H1 (cell line): ENCODE results near the gene OR1D2. TPM values are rescaled to one million over a fixed set of nuclear protein-coding genes. Genes with fewer than 3 reads are reported as not detected.

Experiments
- CTCF ChIA-PET: fragments of 300-600 bp; sonication (Branson Sonifier 250); formaldehyde crosslinking; loops from one replicate; lab custom pipeline; 2021; ENCODE audit not compliant: partially characterized antibody; lab: Charles Lee
- POLR2A ChIA-PET: fragments of 300-600 bp; sonication (Branson Sonifier 250); formaldehyde crosslinking; loops from one replicate; lab custom pipeline; 2021; ENCODE audit warnings: inconsistent platforms; ENCODE audit not compliant: partially characterized antibody; lab: Charles Lee
- DNase-seq, 2 experiments: peaks; one replicate each; pipeline versions ENCODE4 v3.0.0 to v3.0.0-alpha.2; 2010 to 2022; ENCODE audit warnings: low spot score in 2 of 2, low read depth in 1 of 2, mixed read lengths in 1 of 2
- FAIRE-seq: peaks from 2 replicates; lab custom pipeline; 2011; peaks lifted over from hg19 to GRCh38; lab: Jason Lieb, UNC
- H2AFZ ChIP-seq: 2 replicates; pipeline ENCODE4 v1.8.1; 2012; ENCODE audit warnings: low read length, inconsistent platforms
- H2AK5ac ChIP-seq: 2 replicates; pipeline ENCODE4 v1.6.1; 2013; ENCODE audit warnings: low read depth, low read length
- H2BK120ac ChIP-seq: replicated peaks from 2 replicates; pipeline ENCODE3; 2013; ENCODE audit warnings: low read depth, low read length, inconsistent platforms
- H2BK12ac ChIP-seq: 2 replicates; pipeline ENCODE4 v1.6.1; 2013; ENCODE audit warnings: low read depth, low read length
- H2BK15ac ChIP-seq: 2 replicates; pipeline ENCODE4 v1.6.1; 2013; ENCODE audit warnings: low read length
- H2BK20ac ChIP-seq: 2 replicates; pipeline ENCODE4 v1.6.1; 2013; ENCODE audit warnings: low read length
- H2BK5ac ChIP-seq: 2 replicates; pipeline ENCODE4 v1.6.1; 2013; ENCODE audit warnings: low read depth, low read length
- H3K14ac ChIP-seq: 2 replicates; pipeline ENCODE4 v1.6.1; 2013; ENCODE audit warnings: inconsistent platforms; ENCODE audit not compliant: insufficient read length
- H3K18ac ChIP-seq: 2 replicates; pipeline ENCODE4 v1.6.1; 2013; ENCODE audit warnings: low read length; ENCODE audit errors: extremely low read depth
- H3K23ac ChIP-seq: 2 replicates; pipeline ENCODE4 v1.6.1; 2013; ENCODE audit warnings: inconsistent platforms; ENCODE audit not compliant: insufficient read length
- H3K23me2 ChIP-seq: 2 replicates; pipeline ENCODE4 v1.6.1; 2013; ENCODE audit warnings: low read depth, low read length
- H3K27ac ChIP-seq: 2 replicates; pipeline ENCODE4 v1.6.1; 2011; ENCODE audit warnings: low read depth, low read length, inconsistent platforms
- H3K27me3 ChIP-seq, 4 experiments: replicated peaks in 1 of 4; 1 replicate in 1 of 4; 2 replicates in 3 of 4; pipeline versions ENCODE4 v1.6.1 to v1.8.1; 2011 to 2013; ENCODE audit warnings: low read length in 3 of 4, mild to moderate bottlenecking in 3 of 4, inconsistent platforms in 2 of 4, mixed read lengths in 2 of 4, moderate library complexity in 1 of 4; ENCODE audit not compliant: control insufficient read depth in 3 of 4, insufficient read depth in 3 of 4; ENCODE audit errors: extremely low read depth in 1 of 4
- H3K36me3 ChIP-seq, 4 experiments: 2 replicates each; pipeline versions ENCODE4 v1.6.1 to v1.8.1; 2011 to 2013; ENCODE audit warnings: mild to moderate bottlenecking in 4 of 4, low read length in 3 of 4, moderate library complexity in 2 of 4, control low read depth in 1 of 4, inconsistent platforms in 1 of 4; ENCODE audit not compliant: insufficient read depth in 4 of 4, control insufficient read depth in 2 of 4
- H3K4ac ChIP-seq: replicated peaks from 2 replicates; pipeline ENCODE3; 2013; ENCODE audit warnings: low read length, low read depth, mixed read lengths, inconsistent platforms; ENCODE audit not compliant: insufficient read length
- H3K4me1 ChIP-seq, 4 experiments: replicated peaks in 1 of 4; 1 replicate in 1 of 4; 2 replicates in 3 of 4; pipeline versions ENCODE4 v1.6.1 to v1.8.1; 2011 to 2013; ENCODE audit warnings: low read length in 3 of 4, inconsistent platforms in 2 of 4, mixed read lengths in 1 of 4; ENCODE audit not compliant: insufficient read depth in 4 of 4, control insufficient read depth in 3 of 4
- H3K4me2 ChIP-seq, 2 experiments: 2 replicates each; pipeline versions ENCODE4 v1.6.1 to v1.8.1; 2011 to 2013; ENCODE audit warnings: low read depth in 2 of 2, low read length in 2 of 2, control low read depth in 1 of 2, inconsistent platforms in 1 of 2, mild to moderate bottlenecking in 1 of 2; ENCODE audit not compliant: insufficient read depth in 1 of 2
- H3K4me3 ChIP-seq, 4 experiments: fragments of 200-600, 300-600 bp in 1 of 4; sonication (generic), shearing (Covaris generic), sonication (Bioruptor Twin) in 1 of 4; 2 replicates each; pipeline versions ENCODE4 v1.5.1 to v1.8.1; 2011 to 2016; ENCODE audit warnings: low read length in 4 of 4, low read depth in 3 of 4, control low read depth in 2 of 4, inconsistent platforms in 2 of 4, mild to moderate bottlenecking in 2 of 4, mixed read lengths in 1 of 4, moderate library complexity in 1 of 4; ENCODE audit not compliant: insufficient read depth in 2 of 4; ENCODE audit errors: extremely low read depth in 1 of 4
- H3K56ac ChIP-seq: replicated peaks from 2 replicates; pipeline ENCODE3; 2013; ENCODE audit warnings: low read depth, mild to moderate bottlenecking, mixed read lengths, low read length, inconsistent platforms; ENCODE audit not compliant: insufficient read length
- H3K79me1 ChIP-seq: 2 replicates; pipeline ENCODE4 v1.6.1; 2013; ENCODE audit warnings: low read depth, low read length, control low read depth
- H3K79me2 ChIP-seq, 2 experiments: 2 replicates each; pipeline versions ENCODE4 v1.6.1 to v1.8.1; 2012 to 2013; ENCODE audit warnings: low read length in 2 of 2, mild to moderate bottlenecking in 2 of 2, inconsistent platforms in 1 of 2; ENCODE audit not compliant: insufficient read depth in 2 of 2, control insufficient read depth in 1 of 2
- H3K9ac ChIP-seq, 4 experiments: replicated peaks in 1 of 4; 1 replicate in 1 of 4; 2 replicates in 3 of 4; pipeline versions ENCODE4 v1.6.1 to v1.8.1; 2011 to 2013; ENCODE audit warnings: low read depth in 3 of 4, low read length in 3 of 4, control low read depth in 2 of 4, mild to moderate bottlenecking in 2 of 4, moderate library complexity in 2 of 4, inconsistent platforms in 1 of 4; ENCODE audit errors: extremely low read depth in 1 of 4
- H3K9me3 ChIP-seq, 2 experiments: 2 replicates each; pipeline versions ENCODE4 v1.6.1 to v1.8.1; 2012 to 2013; ENCODE audit warnings: mild to moderate bottlenecking in 2 of 2, moderate library complexity in 2 of 2, control low read depth in 1 of 2, inconsistent platforms in 1 of 2, low read depth in 1 of 2, low read length in 1 of 2, mixed read lengths in 1 of 2; ENCODE audit not compliant: insufficient read depth in 2 of 2
- H4K20me1 ChIP-seq, 2 experiments: replicated peaks in 1 of 2; 2 replicates each; pipeline versions ENCODE3 to v1.8.1; 2011 to 2013; ENCODE audit warnings: inconsistent platforms in 2 of 2, low read length in 2 of 2, mild to moderate bottlenecking in 1 of 2; ENCODE audit not compliant: insufficient read depth in 2 of 2, control insufficient read depth in 1 of 2
- H4K5ac ChIP-seq: 2 replicates; pipeline ENCODE4 v1.6.1; 2013; ENCODE audit warnings: low read length, low read depth, mixed read lengths, inconsistent platforms; ENCODE audit not compliant: insufficient read length
- H4K8ac ChIP-seq: 2 replicates; pipeline ENCODE4 v1.8.0; 2013; ENCODE audit warnings: mild to moderate bottlenecking, moderate library complexity, low read length, inconsistent platforms; ENCODE audit not compliant: insufficient read depth; ENCODE audit errors: extremely low read depth
- H4K91ac ChIP-seq: replicated peaks from 2 replicates; pipeline ENCODE3; 2013; ENCODE audit warnings: low read length, mixed read lengths, inconsistent platforms; ENCODE audit not compliant: insufficient read length
- ASH2L ChIP-seq: fragments of 200-600, 300-600 bp; sonication (generic); IDR thresholded peaks from one replicate; pipeline ENCODE4 v1.7.1; 2017; ENCODE audit warnings: low read length
- CBX5 ChIP-seq: fragments of 300-800, 300-1000 bp; sonication (generic); IDR thresholded peaks from 2 replicates; pipeline ENCODE4 v1.7.1; 2016; ENCODE audit warnings: antibody characterized with exemption, low read length, low read depth
- CHD1 ChIP-seq: IDR thresholded peaks from 2 replicates; pipeline ENCODE4 v1.6.1; 2012; ENCODE audit warnings: low read depth, low read length, improper control_type of control experiment
- CREB1 ChIP-seq: IDR thresholded peaks from 2 replicates; pipeline ENCODE4 v1.6.1; 2012; ENCODE audit warnings: inconsistent platforms
- KDM1A ChIP-seq: fragments of 200-600, 300-600 bp; sonication (generic); IDR thresholded peaks from 2 replicates; pipeline ENCODE4 v1.7.1; 2016; ENCODE audit warnings: mild to moderate bottlenecking, low read length, borderline replicate concordance
- KDM5A ChIP-seq: fragments of 200-600 bp; IDR thresholded peaks from 2 replicates; pipeline ENCODE4 v1.7.1; 2012; ENCODE audit warnings: mild to moderate bottlenecking, low read length, inconsistent platforms, mixed read lengths
- POU5F1 ChIP-seq: IDR thresholded peaks from 2 replicates; pipeline ENCODE4 v1.6.1; 2011; ENCODE audit warnings: low read depth, mild to moderate bottlenecking, low read length, moderate library complexity
- TAF7 ChIP-seq: optimal IDR thresholded peaks from 2 replicates; pipeline ENCODE3; 2011; ENCODE audit warnings: low read depth, mild to moderate bottlenecking, inconsistent platforms, low read length, moderate library complexity, borderline replicate concordance
- ZNF274 ChIP-seq: IDR thresholded peaks from 2 replicates; pipeline ENCODE4 v1.7.0; 2012; ENCODE audit warnings: low read length, borderline replicate concordance; ENCODE audit errors: extremely low read depth
- WGBS, 2 experiments: shearing (Covaris generic) in 1 of 2; methylation state at CpG; one replicate each; pipeline versions ENCODE4 v1.1.6 to v1.1.7; 2013 to 2015; ENCODE audit warnings: low lambda C conversion rate in 2 of 2, mixed read lengths in 2 of 2, inconsistent platforms in 1 of 2, low coverage in 1 of 2, missing lambda C conversion rate in 1 of 2; ENCODE audit not compliant: insufficient replicate concordance in 2 of 2, insufficient coverage in 1 of 2, insufficient read length in 1 of 2; ENCODE audit errors: extremely low coverage in 1 of 2, missing lambda C conversion rate in 1 of 2; 5-methylcytosine and 5-hydroxymethylcytosine counted together
- polyA plus RNA-seq, 7 experiments: library from polyadenylated mRNA; depleted of rRNA in 3 of 7; stranded (reverse) in 5 of 7; unstranded in 2 of 7; fragments of >200 nt in 5 of 7; fragments of 200-250 nt in 2 of 7; gene quantifications; 1 replicate in 5 of 7; 2 replicates in 1 of 7; 4 replicates in 1 of 7; pipeline versions ENCODE4 v1.2.1 to v1.2.3, GENCODE V29; 2011 to 2013; ENCODE audit warnings: missing spikeins in 2 of 7, mixed read lengths in 2 of 7
- total RNA-seq: library from RNA; stranded (reverse); fragmentation: NEBNext Ultra II Directional; extraction: Animal tissue kit (Norgen Biotek cat#: 25700); gene quantifications from 2 replicates; pipeline ENCODE4 v1.2.1, GENCODE V29; 2021

The OR1D2 gene
- total and polyA plus RNA-seq, 2 of the 8 experiments (the other 6 are each of a cell fraction or from before 2014, with no cell fraction given) = not detected

GRCh38 chr17:3038941-3039340 is 65.3 kb downstream of the OR1D2 start:
- no peak overlapping the region for H2BK120ac ChIP-seq
- no peak overlapping the region for H3K4ac ChIP-seq
- H2BK5ac ChIP-seq = no peak overlapping the region
- H3K79me1 ChIP-seq = no peaks in the 10 kb centered on the region
- no peak overlapping the region for H3K56ac ChIP-seq
- peaks cover 0 to 2% of the 10 kb centered on the region in 2 experiments for H4K20me1 ChIP-seq
- no peaks in the 10 kb centered on the region for H3K23me2 ChIP-seq
- no peak overlapping the region for H3K14ac ChIP-seq
- ChIA-PET CTCF (interaction anchor here (0.9 to 1.4 kb wide), 2 partner anchors 108 to 253 kb away, joined by 3 read pairs; no protein-coding TSS in a partner anchor), POLR2A (interaction anchor here (0.7 kb wide), 3 partner anchors 190 to 566 kb away, joined by 3 read pairs; no protein-coding TSS in a partner anchor)
- no peak overlapping the region for H3K18ac ChIP-seq
- 76% methylated on average over 5 of the region's 5 CpGs; no CpG with 5 or more reads in 1 of the 2 experiments for WGBS, 2 experiments
- H3K4me3 ChIP-seq = no peak overlapping the region
- no peak overlapping the region for H4K5ac ChIP-seq
- H3K27me3 ChIP-seq = no peaks in the 10 kb centered on the region
- H4K8ac ChIP-seq = no peak overlapping the region
- no peak overlapping the region for H2BK20ac ChIP-seq
- no peak overlapping the region for H3K4me2 ChIP-seq
- no peak overlapping the region for H2BK12ac ChIP-seq
- no peak overlapping the region for H2AFZ ChIP-seq
- H3K9ac ChIP-seq = no peak overlapping the region
- DNase-seq = no peak
- H2BK15ac ChIP-seq = no peak overlapping the region
- H3K79me2 ChIP-seq = no peaks in the 10 kb centered on the region
- FAIRE-seq = no peak
- no peak overlapping the region for H4K91ac ChIP-seq
- H3K4me1 ChIP-seq = no peaks in the 10 kb centered on the region
- 0 out of 8 replicates have a peak, but pooled peaks cover 0 to 2% (median 0%) of the 10 kb centered on the region in 4 experiments for H3K36me3 ChIP-seq
- H3K23ac ChIP-seq = no peak overlapping the region
- H3K27ac ChIP-seq = no peak overlapping the region
- no peak overlapping the region for H2AK5ac ChIP-seq
- H3K9me3 ChIP-seq = peaks cover 8 to 11% of the 10 kb centered on the region in 2 experiments
- TF ChIP-seq KDM1A (no peak), KDM5A (no peak), CREB1 (no peak), POU5F1 (no peak), TAF7 (no peak), CBX5 (no peak), ASH2L (no peak), CHD1 (no peak), ZNF274 (no peak)
